ENCODE measurements around the gene PLCB4. TPM values are rescaled to one million over a fixed set of nuclear protein-coding genes. Genes with fewer than 3 reads are reported as not detected.

PLCB4 gene
- total and polyA plus RNA-seq, 2 experiments from 2014 or later, result 6.5 to 16.1 TPM

GRCh38 chr20:9235518-9235917, 166.6 kb downstream of the PLCB4 start (continued):
- TF ChIP-seq, protein P1, sequence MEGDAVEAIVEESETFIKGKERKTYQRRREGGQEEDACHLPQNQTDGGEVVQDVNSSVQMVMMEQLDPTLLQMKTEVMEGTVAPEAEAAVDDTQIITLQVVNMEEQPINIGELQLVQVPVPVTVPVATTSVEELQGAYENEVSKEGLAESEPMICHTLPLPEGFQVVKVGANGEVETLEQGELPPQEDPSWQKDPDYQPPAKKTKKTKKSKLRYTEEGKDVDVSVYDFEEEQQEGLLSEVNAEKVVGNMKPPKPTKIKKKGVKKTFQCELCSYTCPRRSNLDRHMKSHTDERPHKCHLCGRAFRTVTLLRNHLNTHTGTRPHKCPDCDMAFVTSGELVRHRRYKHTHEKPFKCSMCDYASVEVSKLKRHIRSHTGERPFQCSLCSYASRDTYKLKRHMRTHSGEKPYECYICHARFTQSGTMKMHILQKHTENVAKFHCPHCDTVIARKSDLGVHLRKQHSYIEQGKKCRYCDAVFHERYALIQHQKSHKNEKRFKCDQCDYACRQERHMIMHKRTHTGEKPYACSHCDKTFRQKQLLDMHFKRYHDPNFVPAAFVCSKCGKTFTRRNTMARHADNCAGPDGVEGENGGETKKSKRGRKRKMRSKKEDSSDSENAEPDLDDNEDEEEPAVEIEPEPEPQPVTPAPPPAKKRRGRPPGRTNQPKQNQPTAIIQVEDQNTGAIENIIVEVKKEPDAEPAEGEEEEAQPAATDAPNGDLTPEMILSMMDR (conservative IDR thresholded peaks at IDR 0.05; ENCODE audit: low read depth in 2 of 2), result no peak
- TF ChIP-seq EZH2phosphoT487 (IDR thresholded peaks at IDR 0.05; ENCODE audit: unreplicated experiment), result no peak
- TF ChIP-seq CREB1 (CRISPR knock-in tag; IDR thresholded peaks at IDR 0.05; ENCODE audit: low read depth), result no peak
- TF ChIP-seq ZNF331 (CRISPR knock-in tag; IDR thresholded peaks at IDR 0.05; ENCODE audit: low read depth), result no peak

DNA sequence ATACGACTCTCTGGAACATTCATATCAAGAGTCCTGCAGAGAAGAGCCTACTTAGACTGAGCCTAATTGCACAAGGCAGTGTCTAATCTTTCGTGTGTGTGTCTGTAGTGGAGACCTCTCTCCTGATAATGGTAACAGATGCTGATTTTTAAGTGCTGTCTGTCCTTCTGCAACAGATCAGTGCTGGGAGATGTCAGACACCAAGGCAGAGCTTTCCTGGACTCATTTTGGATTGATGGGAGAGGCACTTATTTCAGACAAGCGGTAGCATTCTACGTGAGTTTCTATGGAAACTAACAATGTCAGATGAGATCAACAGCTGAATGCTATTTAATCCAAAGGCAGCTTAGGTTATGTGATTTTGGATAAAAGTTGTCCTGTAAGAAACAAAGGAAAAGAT, 167.6 kb downstream of the PLCB4 start:
- Histone ChIP-seq H2AFZ (no peak overlapping the region), H3K4me1 (ENCODE audit: insufficient read depth) (no peaks in the 10 kb centered on the region), H3K4me2 (no peak overlapping the region), H3F3A (replicated peaks; ENCODE audit: low read depth) (no peaks in the 10 kb centered on the region), H3K27me3 (ENCODE audit: insufficient read depth) (no peaks in the 10 kb centered on the region), H3K4me3 (no peak overlapping the region), H4K20me1 (replicated peaks; ENCODE audit: insufficient read depth) (0 out of 2 replicates have a peak, but pooled peaks cover 3% of the 10 kb centered on the region), H3K79me2 (replicated peaks; ENCODE audit: insufficient read depth) (no peaks in the 10 kb centered on the region; the same call in 1 of the 2 replicates), H3K9me2 (ENCODE audit: insufficient read depth) (peaks cover 9% of the 10 kb centered on the region; the same call in 1 of the 2 replicates), H3K27ac (ENCODE audit: low read depth) (no peak overlapping the region), H3K36me3 (ENCODE audit: insufficient read depth) (no peaks in the 10 kb centered on the region; the same call in 1 of the 2 replicates)
- ATAC-seq (no peak), DNase-seq (ENCODE audit: low spot score) (no peak)
- Mint-ChIP-seq H3K36me3 (ENCODE audit: low read depth) (peaks cover 12% of the 10 kb centered on the region; the same call in 2 of the 3 replicates), H3K27me3 (ENCODE audit: insufficient read depth, low read depth, poor library complexity) (peaks cover 1% of the 10 kb centered on the region), H3K27ac (no peak overlapping the region), H3K4me1 (peaks cover 6% of the 10 kb centered on the region), H3K4me3 (no peak overlapping the region), H3K9me3 (no peaks in the 10 kb centered on the region; the same call in 1 of the 3 replicates)
- TF ChIP-seq NANOG (IDR thresholded peaks at IDR 0.05; ENCODE audit: borderline replicate concordance) (no peak), EZH2phosphoT487 (IDR thresholded peaks at IDR 0.05; ENCODE audit: unreplicated experiment) (no peak), STAT1 (IDR thresholded peaks at IDR 0.05; ENCODE audit: unreplicated experiment) (no peak), JUNB (IDR thresholded peaks at IDR 0.05; ENCODE audit: unreplicated experiment) (no peak), CREB1 (CRISPR knock-in tag; IDR thresholded peaks at IDR 0.05; ENCODE audit: low read depth) (no peak), ZNF331 (CRISPR knock-in tag; IDR thresholded peaks at IDR 0.05; ENCODE audit: low read depth) (no peak), REST (IDR thresholded peaks at IDR 0.05; ENCODE audit: unreplicated experiment) (no peak)
- TF ChIP-seq, protein P2, sequence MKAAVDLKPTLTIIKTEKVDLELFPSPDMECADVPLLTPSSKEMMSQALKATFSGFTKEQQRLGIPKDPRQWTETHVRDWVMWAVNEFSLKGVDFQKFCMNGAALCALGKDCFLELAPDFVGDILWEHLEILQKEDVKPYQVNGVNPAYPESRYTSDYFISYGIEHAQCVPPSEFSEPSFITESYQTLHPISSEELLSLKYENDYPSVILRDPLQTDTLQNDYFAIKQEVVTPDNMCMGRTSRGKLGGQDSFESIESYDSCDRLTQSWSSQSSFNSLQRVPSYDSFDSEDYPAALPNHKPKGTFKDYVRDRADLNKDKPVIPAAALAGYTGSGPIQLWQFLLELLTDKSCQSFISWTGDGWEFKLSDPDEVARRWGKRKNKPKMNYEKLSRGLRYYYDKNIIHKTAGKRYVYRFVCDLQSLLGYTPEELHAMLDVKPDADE (IDR thresholded peaks at IDR 0.05), result no peak
- TF ChIP-seq, protein P3, sequence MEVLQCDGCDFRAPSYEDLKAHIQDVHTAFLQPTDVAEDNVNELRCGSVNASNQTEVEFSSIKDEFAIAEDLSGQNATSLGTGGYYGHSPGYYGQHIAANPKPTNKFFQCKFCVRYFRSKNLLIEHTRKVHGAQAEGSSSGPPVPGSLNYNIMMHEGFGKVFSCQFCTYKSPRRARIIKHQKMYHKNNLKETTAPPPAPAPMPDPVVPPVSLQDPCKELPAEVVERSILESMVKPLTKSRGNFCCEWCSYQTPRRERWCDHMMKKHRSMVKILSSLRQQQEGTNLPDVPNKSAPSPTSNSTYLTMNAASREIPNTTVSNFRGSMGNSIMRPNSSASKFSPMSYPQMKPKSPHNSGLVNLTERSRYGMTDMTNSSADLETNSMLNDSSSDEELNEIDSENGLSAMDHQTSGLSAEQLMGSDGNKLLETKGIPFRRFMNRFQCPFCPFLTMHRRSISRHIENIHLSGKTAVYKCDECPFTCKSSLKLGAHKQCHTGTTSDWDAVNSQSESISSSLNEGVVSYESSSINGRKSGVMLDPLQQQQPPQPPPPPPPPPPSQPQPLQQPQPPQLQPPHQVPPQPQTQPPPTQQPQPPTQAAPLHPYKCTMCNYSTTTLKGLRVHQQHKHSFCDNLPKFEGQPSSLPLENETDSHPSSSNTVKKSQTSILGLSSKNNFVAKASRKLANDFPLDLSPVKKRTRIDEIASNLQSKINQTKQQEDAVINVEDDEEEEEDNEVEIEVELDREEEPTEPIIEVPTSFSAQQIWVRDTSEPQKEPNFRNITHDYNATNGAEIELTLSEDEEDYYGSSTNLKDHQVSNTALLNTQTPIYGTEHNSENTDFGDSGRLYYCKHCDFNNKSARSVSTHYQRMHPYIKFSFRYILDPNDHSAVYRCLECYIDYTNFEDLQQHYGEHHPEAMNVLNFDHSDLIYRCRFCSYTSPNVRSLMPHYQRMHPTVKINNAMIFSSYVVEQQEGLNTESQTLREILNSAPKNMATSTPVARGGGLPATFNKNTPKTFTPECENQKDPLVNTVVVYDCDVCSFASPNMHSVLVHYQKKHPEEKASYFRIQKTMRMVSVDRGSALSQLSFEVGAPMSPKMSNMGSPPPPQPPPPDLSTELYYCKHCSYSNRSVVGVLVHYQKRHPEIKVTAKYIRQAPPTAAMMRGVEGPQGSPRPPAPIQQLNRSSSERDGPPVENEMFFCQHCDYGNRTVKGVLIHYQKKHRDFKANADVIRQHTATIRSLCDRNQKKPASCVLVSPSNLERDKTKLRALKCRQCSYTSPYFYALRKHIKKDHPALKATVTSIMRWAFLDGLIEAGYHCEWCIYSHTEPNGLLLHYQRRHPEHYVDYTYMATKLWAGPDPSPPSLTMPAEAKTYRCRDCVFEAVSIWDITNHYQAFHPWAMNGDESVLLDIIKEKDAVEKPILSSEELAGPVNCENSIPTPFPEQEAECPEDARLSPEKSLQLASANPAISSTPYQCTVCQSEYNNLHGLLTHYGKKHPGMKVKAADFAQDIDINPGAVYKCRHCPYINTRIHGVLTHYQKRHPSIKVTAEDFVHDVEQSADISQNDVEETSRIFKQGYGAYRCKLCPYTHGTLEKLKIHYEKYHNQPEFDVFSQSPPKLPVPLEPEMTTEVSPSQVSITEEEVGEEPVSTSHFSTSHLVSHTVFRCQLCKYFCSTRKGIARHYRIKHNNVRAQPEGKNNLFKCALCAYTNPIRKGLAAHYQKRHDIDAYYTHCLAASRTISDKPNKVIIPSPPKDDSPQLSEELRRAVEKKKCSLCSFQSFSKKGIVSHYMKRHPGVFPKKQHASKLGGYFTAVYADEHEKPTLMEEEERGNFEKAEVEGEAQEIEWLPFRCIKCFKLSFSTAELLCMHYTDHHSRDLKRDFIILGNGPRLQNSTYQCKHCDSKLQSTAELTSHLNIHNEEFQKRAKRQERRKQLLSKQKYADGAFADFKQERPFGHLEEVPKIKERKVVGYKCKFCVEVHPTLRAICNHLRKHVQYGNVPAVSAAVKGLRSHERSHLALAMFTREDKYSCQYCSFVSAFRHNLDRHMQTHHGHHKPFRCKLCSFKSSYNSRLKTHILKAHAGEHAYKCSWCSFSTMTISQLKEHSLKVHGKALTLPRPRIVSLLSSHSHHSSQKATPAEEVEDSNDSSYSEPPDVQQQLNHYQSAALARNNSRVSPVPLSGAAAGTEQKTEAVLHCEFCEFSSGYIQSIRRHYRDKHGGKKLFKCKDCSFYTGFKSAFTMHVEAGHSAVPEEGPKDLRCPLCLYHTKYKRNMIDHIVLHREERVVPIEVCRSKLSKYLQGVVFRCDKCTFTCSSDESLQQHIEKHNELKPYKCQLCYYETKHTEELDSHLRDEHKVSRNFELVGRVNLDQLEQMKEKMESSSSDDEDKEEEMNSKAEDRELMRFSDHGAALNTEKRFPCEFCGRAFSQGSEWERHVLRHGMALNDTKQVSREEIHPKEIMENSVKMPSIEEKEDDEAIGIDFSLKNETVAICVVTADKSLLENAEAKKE (CRISPR knock-in tag; IDR thresholded peaks at IDR 0.05), result no peak

All from GM23338 (cell line).